Eye (tissue), 1 donor: Measurements from ENCODE around the gene ARID5A.

Experiments used
- DNase-seq: peaks from one replicate; pipeline ENCODE4 v3.0.0-alpha.2; 2015

Gene ARID5A

DNA sequence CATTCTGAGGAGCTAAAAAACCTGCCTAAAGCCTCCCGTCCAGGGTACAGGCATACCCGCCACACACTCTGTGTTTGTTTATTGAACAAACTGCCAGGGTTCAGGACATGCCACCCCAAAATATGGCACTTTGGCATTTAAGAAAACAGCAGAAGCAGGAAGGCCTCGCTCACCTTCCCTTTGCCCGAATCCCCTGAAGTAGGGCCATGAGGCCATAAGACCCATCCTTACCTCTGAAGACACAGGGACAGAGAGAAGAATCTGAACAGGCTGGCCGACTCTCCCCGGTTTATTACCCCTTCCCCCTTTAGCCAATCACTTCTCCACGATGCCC is 29.7 kb upstream of the ARID5A start:
- no peak for DNase-seq

- peak; percentile 84 for DNase-seq
Observed at GRCh38 chr2:96507957-96508520, 28.5 kb upstream of the ARID5A start.

DNA sequence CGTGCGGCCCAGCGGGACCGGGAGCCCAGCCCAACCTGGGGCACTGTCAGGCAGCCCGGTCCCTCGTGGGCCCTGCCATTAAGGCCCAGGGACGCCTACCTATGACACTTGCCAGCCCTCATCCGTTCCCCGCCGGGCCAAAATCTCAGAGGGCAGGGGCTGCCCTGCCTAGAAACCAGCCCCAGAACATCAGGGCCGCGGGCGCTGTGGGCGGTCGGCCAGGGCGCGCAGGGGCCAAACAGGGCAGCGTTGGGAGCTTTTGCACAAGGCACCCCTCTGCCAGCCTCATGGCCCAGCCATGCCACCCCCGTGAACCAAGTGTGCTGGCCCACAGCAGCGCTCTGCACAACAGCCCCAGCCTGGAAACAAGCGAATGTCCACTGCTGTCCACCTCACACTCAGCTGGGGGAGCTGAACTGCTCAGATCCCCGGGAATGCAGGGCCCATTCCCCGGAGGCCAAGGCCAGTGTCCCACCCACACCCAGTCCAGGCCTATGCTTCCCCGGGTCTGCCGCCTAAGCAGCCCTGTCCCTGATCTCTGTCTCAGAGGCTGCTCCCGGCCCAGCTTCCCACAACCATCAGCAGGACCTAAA is 27.9 kb upstream of the ARID5A start:
- no peak for DNase-seq

- DNase-seq: peak; percentile 94
Observed at GRCh38 chr2:96509114-96509846, 27.3 kb upstream of the ARID5A start.

DNA sequence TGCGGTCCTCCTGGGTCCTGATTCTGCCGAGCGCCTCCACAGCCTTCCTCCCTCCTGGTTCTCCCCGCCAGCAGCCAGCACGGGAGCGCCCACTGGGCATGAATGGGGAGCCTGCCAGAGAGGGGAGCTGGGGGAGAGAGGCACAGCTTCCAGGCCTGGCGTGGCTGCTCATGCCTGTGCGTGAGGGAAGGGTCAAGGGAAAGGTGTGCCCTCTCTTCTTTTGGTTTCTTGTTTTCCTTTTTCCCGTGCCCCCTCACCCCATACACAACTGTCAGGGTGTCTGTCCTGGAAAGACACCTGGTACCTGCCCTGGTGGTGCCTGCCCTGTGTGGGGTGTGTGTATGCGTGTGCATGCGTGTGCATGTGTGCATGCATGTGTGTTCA is 26.7 kb upstream of the ARID5A start:
- DNase-seq: no peak

GRCh38 chr2:96510931-96511595 is 25.5 kb upstream of the ARID5A start:
- no peak for DNase-seq

- no peak for DNase-seq
Observed at GRCh38 chr2:96511851-96512250, 24.7 kb upstream of the ARID5A start.

DNA sequence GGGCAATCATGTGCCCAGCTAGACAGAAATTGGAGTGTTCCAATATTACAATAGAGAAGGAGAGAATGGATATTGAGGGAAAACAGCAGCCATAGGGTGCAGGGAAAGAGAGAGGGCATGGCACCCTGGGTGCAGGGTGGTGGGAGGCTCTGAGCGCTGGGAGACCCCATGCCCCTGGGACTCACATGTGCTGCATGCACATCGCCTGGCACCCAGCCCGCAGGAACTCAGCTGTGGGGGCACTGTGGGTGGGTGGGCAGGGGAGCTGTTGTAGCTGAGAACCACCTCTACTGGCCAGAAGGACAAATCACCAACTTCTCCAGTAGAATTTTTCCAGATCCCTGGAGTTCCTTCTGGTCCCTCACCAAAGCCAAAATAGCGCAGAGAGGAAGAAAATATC is 24.2 kb upstream of the ARID5A start:
- no peak for DNase-seq

GRCh38 chr2:96514521-96514920 is 22.0 kb upstream of the ARID5A start:
- DNase-seq: no peak

DNA sequence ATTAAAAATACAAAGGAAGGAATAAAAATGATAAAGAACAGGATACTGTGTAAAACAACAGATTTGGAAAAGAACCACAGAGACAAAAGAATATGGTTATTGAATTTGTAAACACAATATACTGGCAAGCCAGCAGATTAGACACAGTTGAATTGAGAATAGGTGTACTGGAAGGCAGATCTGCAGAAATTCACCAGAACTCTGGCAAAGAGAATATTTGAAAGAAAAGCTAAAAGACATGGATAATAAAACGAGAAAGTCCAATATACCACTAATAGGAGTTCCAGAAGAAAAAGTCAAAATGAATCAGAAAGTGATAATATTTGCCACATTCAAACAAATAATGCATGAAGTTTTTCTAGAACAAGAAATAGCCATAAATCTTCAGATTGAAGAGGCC is 19.5 kb upstream of the ARID5A start:
- no peak for DNase-seq

DNA sequence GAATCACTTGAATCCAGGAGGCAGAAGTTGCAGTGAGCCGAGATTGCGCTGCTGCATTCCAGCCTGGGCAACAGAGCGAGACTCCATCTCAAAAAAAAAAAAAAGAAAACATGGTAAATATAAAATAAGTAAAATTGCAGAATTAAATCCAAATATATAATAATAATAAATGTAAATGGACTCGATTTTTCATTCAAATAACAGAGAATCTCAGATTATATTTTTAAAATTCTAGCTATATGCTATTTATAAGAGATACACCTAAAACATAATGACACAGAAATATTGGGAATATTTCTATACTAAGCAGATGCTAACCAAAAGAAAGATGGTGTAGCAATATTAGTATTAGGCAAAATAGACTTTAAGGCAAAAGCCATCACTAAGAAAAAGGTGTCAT is 16.3 kb upstream of the ARID5A start:
- DNase-seq: no peak

- DNase-seq: no peak
Observed at GRCh38 chr2:96520697-96521096, 15.9 kb upstream of the ARID5A start.

DNA sequence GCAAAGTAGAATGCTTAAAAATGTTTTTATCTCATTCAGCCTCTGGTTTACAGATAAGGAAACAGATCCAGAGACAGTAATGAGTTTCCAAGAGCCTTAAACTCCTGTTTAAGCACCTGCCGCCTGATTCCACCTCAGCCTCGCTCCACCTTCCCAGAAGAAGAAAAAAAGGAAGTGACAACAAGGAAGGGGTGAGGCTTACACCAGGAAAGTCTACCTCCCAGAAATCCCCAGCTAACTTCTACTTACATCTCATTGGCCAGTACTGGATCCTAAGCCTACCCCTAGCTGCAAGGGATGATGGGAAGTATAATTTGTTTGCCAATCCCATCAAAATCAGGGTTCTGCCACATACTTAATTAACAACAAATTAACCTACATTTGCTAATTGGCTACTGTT is 15.3 kb upstream of the ARID5A start:
- no peak for DNase-seq

DNA sequence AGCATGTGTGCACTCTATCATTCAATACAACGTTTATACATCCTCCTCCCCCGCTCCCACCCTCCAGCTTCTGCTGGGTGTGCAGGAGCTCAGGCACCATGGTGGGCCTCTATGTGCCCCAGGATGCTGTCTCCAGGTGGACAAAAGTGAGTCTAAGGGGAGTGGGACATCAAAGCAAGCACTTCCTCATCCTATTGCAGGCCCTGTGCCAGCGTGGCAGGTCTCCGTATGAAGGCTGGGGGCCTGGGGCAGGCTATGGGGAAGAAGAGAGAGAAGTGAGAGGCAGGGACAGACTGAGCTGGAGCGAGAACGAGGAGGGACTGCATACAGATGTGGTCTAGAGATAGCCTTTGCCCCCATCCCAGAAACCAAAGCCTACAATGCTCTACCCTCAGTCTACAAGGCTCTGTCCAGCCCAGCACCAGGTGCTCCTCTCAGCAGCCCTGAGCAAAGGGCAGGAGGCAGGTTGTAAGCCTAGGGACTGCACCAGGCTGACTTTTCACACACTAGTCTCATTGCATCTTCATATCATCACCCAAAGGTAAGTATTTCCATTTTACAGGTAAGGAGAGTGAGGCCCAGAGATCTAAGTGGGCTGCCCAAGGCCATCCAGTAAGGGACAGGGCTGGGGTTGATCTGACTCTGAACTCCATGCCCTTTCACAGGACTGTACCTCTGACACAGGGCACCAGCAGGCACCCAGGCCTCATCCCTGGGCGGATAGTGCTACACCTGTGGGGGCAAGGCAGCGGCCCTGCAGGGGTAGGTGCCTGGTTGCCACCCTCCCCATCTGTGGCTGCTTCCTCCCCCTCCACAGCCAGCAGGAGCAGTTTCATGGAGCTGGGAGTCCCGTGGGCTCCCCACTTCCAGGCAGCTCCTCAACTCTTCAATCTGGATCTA is 14.0 kb upstream of the ARID5A start:
- DNase-seq: no peak

- peak; percentile 22 for DNase-seq
Observed at GRCh38 chr2:96523659-96524481, 12.7 kb upstream of the ARID5A start.

GRCh38 chr2:96524482-96525210 is 11.9 kb upstream of the ARID5A start:
- no peak for DNase-seq

DNA sequence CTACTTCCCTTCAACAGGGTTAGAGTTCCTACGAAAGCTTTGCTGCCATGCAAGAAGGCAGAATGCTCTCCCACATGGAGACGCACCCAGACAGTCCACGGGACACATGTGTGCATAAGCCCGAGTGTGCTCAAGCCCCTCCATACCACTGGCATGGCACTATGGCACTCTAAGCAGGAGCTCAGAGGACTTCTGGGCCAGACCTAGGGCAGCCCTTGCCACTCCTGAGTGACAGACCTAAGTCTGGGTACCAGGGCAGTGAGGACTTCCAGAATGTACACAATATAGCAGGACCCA is 11.4 kb upstream of the ARID5A start:
- DNase-seq: no peak

- DNase-seq: no peak
Observed at GRCh38 chr2:96526101-96526591, 10.4 kb upstream of the ARID5A start.

DNA sequence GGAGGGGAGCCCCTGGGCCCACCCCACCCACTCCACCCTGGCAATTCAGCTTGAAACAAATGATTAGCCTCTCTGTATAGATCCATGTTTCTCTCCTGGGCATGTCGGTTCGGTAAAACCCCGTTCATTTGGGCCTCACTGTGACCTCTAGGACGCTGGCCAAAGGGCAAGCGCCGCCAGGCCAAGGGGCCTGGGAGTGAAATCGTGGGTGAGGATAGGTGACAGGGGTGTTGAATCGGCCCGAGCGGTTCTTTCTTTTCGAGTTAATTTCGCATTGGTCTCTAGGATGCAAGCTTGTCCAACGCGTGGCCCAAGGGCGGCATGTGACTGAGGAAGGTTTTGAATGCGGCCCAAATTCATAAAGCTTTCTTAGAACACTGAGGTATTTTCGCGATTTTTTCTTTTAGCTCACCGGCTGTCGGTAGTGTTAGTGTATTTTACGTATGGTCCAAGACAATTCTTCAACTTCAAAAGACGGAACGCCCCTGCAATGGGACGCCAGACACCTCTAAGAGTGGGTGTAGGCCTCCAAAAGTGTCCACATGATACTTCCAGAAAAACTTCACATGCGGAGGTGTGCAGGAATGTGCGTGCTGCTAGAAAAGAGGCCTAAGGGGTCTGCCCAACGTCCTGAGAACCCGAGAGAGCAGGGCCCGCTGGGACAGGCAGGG is 9.8 kb upstream of the ARID5A start:
- DNase-seq: no peak

- DNase-seq: peak; percentile 64
Observed at GRCh38 chr2:96527286-96528005, 9.1 kb upstream of the ARID5A start.
